Activated T-helper 1 cell treated with anti-CD3 and anti-CD28 coated beads, Interleukin-2, amount 50 U/mL, for 16 hours (primary cell): ENCODE results near the gene SMYD3.
"Not testable (repeated sequence)": the region's sequence is repeated elsewhere in the genome, so short reads cannot be mapped to it uniquely, and the experiment has no call there.

Source experiments
- DNase-seq, 2 donors: peaks; one replicate each; pipeline ENCODE4 v3.0.0-alpha.2; 2020; ENCODE audit warnings: low read depth in 1 of 2, low spot score in 1 of 2

SMYD3 gene

GRCh38 chr1:246078888-246079252 is 428.2 kb downstream of the SMYD3 start:
- no peak for DNase-seq

GRCh38 chr1:246078126-246078887 is 428.8 kb downstream of the SMYD3 start:
- DNase-seq, result no peak

- no peak for DNase-seq
Measured at GRCh38 chr1:246077476-246077875, 429.6 kb downstream of the SMYD3 start.

- DNase-seq, result no peak
Measured at GRCh38 chr1:246074421-246074820, 432.7 kb downstream of the SMYD3 start.

GRCh38 chr1:246072456-246072955 is 434.6 kb downstream of the SMYD3 start:
- DNase-seq, result no peak

GRCh38 chr1:246071981-246072380 is 435.1 kb downstream of the SMYD3 start:
- DNase-seq, result not testable (repeated sequence)

- not testable (repeated sequence) for DNase-seq
Measured at GRCh38 chr1:246071561-246071960, 435.5 kb downstream of the SMYD3 start.

- DNase-seq, result no peak
Measured at GRCh38 chr1:246069581-246069980, 437.5 kb downstream of the SMYD3 start.

GRCh38 chr1:246068619-246069509 is 438.2 kb downstream of the SMYD3 start:
- DNase-seq, result no peak

GRCh38 chr1:246068217-246068512 is 438.9 kb downstream of the SMYD3 start:
- no peak for DNase-seq

- no peak for DNase-seq
Measured at GRCh38 chr1:246067432-246068216, 439.5 kb downstream of the SMYD3 start.

GRCh38 chr1:246066573-246066972 is 440.5 kb downstream of the SMYD3 start:
- no peak for DNase-seq

GRCh38 chr1:246065592-246065991 is 441.5 kb downstream of the SMYD3 start:
- no peak for DNase-seq

- DNase-seq, result no peak
Measured at GRCh38 chr1:246064891-246065290, 442.2 kb downstream of the SMYD3 start.

- DNase-seq, result no peak
Measured at GRCh38 chr1:246063013-246063616, 444.0 kb downstream of the SMYD3 start.

GRCh38 chr1:246058466-246058865 is 448.6 kb downstream of the SMYD3 start:
- DNase-seq, result no peak

- no peak for DNase-seq
Measured at GRCh38 chr1:246052603-246053002, 454.5 kb downstream of the SMYD3 start.

GRCh38 chr1:246051909-246052518 is 455.1 kb downstream of the SMYD3 start:
- DNase-seq, result no peak

- DNase-seq, result no peak
Measured at GRCh38 chr1:246048693-246049092, 458.4 kb downstream of the SMYD3 start.

GRCh38 chr1:246043556-246043955 is 463.5 kb downstream of the SMYD3 start:
- DNase-seq, result no peak

GRCh38 chr1:246041360-246041759 is 465.7 kb downstream of the SMYD3 start:
- no peak for DNase-seq
